Stimulated activated naive CD8-positive, alpha-beta T cell treated with anti-CD3 and anti-CD28 coated beads, Interleukin-15, amount 100 ng/mL, for 72 hours (primary cell): ENCODE data around the gene UNC5A.

Experiments
- ATAC-seq: fragments of 150-1000 bp; cut with Tn5 transposase; 2 replicates; pipeline ENCODE4 v1.10.0; 2021; ENCODE audit warnings: mild to moderate bottlenecking, moderate library complexity
- DNase-seq, 2 donors: peaks; one replicate each; pipeline ENCODE4 v3.0.0; 2021 to 2022
- H3K27ac Mint-ChIP-seq, 2 donors: one replicate each; pipeline ENCODE4 v1.8.0; 2022; ENCODE audit warnings: mild to moderate bottlenecking in 2 of 2, mixed read lengths in 2 of 2, moderate library complexity in 2 of 2
- H3K27me3 Mint-ChIP-seq: one replicate; pipeline ENCODE4 v1.8.0; 2022; ENCODE audit warnings: mixed read lengths
- H3K4me1 Mint-ChIP-seq: one replicate; pipeline ENCODE4 v1.8.0; 2022; ENCODE audit warnings: mild to moderate bottlenecking, mixed read lengths
- H3K4me3 Mint-ChIP-seq, 2 donors: one replicate each; pipeline ENCODE4 v1.8.0; 2022; ENCODE audit warnings: mild to moderate bottlenecking in 2 of 2, mixed read lengths in 2 of 2, moderate library complexity in 1 of 2
- H3K9me3 Mint-ChIP-seq, 2 donors: one replicate each; pipeline ENCODE4 v1.8.0; 2022; ENCODE audit warnings: mixed read lengths in 2 of 2

Gene UNC5A

DNA sequence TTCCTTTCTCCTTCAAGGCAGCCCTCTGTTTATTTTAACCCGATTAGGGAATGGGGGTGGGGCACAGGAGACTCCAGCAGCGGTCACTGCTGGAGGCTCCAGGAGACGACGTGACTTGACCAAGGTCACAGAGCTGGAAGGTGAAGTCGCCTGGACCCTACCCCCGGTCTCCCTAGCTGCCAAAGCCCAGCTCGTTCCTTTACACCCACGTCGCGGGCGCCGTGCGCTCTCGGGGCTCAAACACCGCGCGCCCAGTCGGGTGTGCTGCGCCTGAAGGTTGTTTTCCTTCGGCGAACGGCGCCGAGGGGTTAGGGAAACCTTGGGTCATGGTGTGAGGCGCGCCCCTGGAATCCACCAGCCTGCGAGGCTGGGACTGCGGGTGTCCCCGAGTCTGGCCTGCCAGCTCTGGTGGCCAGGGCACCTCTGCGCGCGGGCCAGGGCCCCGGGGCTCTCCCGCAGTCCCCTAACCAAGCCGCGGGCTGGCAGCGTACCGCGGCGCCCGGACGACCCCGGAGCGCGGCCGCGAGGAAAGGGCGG is 747 bp upstream of the UNC5A start:
- Mint-ChIP-seq H3K27me3 (peaks cover 84% of the 10 kb centered on the region), H3K4me1 (peaks cover 25% of the 10 kb centered on the region), H3K4me3 (peak overlapping the region; percentile 40 to 44), H3K27ac (no peak overlapping the region), H3K9me3 (no peaks in the 10 kb centered on the region)
- ATAC-seq (peak; percentile 30), DNase-seq (no peak)

DNA sequence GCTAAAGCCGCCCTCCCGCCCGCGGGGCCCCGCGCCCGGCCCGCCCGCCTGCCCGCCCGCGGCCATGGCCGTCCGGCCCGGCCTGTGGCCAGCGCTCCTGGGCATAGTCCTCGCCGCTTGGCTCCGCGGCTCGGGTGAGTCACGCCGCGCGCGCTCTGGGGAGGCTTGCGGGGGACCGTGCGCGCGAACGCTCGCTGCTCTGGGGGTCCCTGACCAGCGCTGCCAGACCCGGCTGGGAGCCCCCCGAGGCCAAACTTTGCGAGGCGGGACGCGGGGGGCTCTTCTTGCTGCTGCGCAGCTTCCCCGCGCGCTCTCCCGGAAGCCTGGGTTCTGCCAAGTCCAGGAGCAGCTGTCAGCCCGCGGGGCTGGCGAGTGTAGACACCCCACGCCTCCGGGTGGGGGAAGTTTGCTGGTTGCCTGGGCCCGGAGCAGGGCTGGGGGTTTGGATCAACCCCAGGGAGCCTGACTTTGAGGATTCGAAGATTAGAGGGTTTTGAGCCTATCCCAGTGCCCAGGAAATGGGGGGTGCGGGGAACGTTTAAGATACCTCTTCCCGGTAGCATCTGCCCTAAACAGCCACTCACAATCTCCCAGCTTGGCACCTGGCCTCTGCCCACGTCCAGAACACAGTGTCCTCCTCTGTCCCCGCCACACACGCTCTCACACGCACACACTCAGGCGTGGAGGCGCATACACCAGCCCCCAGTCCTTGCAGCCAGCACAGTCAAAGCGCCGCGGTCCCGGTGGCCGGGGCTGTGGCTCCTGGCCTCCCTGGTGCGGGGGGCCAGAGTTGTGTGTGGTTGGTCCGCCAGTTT is 535 bp downstream of the UNC5A start:
- DNase-seq (no peak), ATAC-seq (peak; percentile 16)
- H3K9me3 Mint-ChIP-seq: no peaks in the 10 kb centered on the region
- peaks cover 91% of the 10 kb centered on the region for H3K27me3 Mint-ChIP-seq
- peak overlapping the region; percentile 68 to 77 for H3K4me3 Mint-ChIP-seq
- H3K4me1 Mint-ChIP-seq: peaks cover 25% of the 10 kb centered on the region
- H3K27ac Mint-ChIP-seq: no peak overlapping the region

DNA sequence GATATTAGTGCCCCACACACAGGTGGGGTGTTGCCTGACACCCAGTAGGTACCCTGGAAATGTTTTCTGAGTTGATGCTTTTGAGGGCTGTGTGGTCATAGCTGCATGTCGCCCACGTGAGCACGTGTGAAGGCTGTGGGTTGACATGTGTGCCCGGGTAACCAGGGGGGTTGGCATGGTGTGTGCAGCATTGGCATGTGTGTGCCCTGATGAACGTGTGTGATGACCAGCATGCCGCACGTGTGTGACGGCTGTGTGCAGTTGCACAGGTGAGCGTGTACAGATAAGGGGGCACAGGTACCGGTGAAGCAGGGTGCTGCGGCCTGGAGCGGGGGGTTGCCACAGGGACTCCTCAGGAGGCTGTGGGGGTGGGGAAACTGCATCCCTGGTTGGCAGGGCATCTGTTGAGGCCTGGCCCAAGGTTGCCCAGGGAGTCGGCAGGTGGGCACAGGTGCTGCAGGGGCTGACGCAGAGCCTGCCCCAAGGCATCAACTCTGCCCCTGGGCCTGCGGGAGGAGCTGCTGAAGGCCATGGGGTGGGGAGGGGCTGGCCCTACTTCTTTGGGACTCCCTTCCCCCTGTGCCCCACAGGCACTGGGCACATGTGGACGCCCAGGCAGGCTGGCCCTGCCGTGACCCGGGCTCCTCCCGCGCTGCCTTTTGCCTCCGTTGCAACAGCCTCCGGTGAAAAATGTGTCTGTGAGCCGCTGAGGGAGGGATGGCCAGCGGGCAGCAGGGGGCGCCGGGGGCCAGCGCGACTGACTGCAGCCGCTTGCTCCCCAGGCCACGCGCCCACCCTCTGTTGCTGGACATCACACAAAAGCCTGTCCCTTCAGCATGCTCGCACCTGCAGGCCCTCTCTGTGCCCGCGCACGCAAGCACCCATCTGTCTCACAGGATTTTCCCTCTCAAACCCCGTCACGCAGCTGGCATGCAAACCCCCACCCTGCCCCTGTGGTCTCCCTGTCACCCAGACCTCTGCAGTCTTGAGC is 2.2 kb downstream of the UNC5A start:
- Mint-ChIP-seq H3K27me3 (peaks cover 89% of the 10 kb centered on the region), H3K9me3 (no peaks in the 10 kb centered on the region), H3K4me3 (peak overlapping the region in 1 of 2 donors; percentile 3), H3K4me1 (peaks cover 33% of the 10 kb centered on the region), H3K27ac (no peak overlapping the region)
- peak in 1 of 2 donors; percentile 32 for DNase-seq
- peak; percentile 9 for ATAC-seq

DNA sequence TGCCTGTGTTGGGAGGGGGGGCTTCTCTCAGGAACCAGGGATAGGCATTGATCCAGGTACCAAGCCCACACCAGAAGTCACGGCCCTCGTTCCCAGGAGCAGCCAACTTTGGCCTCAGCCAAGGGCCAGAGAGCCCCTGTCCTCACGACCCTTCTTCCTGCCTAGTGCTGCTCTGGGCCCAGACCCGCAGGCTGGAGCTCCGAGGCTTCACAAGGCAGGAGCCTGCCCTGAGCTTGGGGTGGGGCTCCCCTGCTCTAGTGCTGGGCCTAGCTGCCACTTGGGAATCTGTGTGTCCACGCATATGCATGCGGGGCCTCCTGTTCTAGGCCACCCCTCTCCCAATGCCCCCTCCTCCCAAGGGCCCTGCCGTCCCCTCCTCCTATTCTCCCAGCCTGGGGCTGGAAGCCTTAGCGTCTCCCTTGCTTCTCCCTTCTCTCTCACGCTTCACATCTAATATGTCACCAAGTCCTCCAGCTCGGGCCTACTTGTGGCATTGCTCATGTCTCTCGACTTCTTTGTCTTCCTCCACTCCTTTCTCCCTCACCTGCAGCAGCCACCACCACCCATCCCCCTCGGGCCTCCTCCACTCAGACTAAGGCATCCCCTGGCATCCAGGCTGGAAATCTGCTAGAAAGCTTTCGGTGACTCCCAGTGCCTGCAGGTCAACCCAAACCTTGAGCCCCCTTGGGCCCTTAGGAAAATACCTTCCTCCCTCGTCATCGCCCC is 3.4 kb downstream of the UNC5A start:
- peaks cover 85% of the 10 kb centered on the region for H3K27me3 Mint-ChIP-seq
- peaks cover 41% of the 10 kb centered on the region for H3K4me1 Mint-ChIP-seq
- DNase-seq: no peak
- no peak for ATAC-seq
- H3K27ac Mint-ChIP-seq: no peak overlapping the region
- H3K9me3 Mint-ChIP-seq: no peaks in the 10 kb centered on the region
- no peak overlapping the region for H3K4me3 Mint-ChIP-seq

DNA sequence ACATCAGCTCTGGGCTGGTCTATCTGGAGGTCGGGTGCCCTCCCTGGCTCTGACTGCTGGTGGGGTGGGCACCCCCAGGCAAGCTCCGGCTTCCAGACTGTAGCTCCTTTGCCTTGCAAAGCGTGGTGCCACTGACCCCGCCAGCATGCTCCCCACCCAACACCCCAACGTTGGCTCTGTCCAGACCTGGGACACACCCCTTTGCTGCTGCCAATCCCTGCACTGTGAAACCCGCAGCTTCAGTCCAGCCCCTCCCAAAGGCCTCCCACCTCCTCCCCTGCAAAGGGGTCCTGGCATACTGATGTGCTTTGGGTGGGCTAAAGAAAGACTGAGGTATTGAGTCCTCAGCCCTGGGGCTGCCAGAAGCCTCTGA is 3.9 kb downstream of the UNC5A start:
- DNase-seq: no peak
- H3K27me3 Mint-ChIP-seq: peaks cover 85% of the 10 kb centered on the region
- H3K4me3 Mint-ChIP-seq: no peak overlapping the region
- no peak for ATAC-seq
- H3K27ac Mint-ChIP-seq: no peak overlapping the region
- H3K4me1 Mint-ChIP-seq: peaks cover 41% of the 10 kb centered on the region
- H3K9me3 Mint-ChIP-seq: no peaks in the 10 kb centered on the region

DNA sequence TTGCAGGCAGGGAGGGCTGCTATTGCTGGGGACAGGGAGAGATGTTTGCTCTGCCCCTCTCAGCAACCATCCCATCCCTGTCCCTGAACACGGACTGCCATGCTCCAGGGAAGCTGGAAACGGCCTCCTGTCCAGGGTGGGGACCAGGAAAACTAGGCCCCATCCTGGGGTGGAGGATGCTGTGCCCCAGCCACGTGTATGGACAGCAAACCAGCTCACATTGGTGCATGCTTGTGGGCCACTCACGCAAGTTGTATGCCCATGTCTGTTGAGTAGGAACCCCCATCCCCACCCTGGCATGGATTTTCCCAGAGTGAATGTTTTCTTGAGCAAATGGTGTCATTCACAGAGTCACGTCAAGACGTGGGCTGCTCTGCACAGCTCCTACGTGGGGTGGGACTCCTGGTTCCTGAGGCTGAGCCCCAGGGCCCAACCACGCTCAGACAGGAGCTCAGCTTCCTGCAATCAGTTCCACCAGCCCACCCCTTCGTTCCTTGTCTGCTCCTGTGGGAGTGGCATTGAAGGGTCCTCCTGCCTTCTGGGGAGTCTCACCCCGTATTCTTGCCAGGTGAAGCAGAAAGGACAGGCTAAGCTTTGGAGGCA is 4.6 kb downstream of the UNC5A start:
- Mint-ChIP-seq H3K27me3 (peaks cover 86% of the 10 kb centered on the region), H3K4me3 (no peak overlapping the region), H3K27ac (no peak overlapping the region), H3K4me1 (peaks cover 39% of the 10 kb centered on the region), H3K9me3 (no peaks in the 10 kb centered on the region)
- DNase-seq (no peak), ATAC-seq (no peak)

DNA sequence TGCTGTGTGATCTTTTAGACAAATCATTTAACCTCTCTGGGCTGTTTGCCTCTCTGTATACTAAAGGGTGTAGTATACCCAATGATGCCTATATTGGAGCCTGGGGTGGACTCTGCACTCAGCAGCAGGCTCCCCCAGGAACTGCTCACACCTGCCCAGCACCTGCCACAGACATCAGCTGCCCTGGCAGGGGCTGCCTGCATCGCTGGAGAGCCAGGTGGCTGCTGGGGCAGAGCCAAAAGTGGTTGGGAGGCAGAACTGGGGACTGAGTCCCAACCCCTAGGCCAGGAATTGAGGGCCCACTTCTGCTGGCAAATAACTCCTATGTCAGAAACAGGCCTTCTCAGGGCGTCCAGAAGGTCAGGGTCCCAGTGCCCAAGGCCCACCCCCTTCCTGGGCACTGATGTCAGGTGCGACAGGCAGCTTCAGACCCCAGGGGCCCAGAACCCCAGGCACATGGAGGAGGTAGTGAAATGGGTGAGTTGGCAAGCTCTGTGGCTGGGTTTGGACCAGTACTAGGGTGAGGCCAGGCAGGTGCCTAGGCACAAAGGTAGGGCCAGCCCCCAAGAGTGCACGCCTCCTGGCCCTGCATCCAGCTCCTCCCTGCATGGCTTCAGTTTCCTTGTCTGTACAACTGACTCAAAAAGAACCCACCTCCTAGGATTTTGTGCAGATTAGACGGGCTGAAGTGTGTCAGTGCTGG is 5.8 kb downstream of the UNC5A start:
- H3K4me3 Mint-ChIP-seq: peak overlapping the region; percentile 60 to 65
- H3K27ac Mint-ChIP-seq: no peak overlapping the region
- no peak for DNase-seq
- ATAC-seq: no peak
- H3K9me3 Mint-ChIP-seq: no peaks in the 10 kb centered on the region
- peaks cover 93% of the 10 kb centered on the region for H3K27me3 Mint-ChIP-seq
- peaks cover 35% of the 10 kb centered on the region for H3K4me1 Mint-ChIP-seq

DNA sequence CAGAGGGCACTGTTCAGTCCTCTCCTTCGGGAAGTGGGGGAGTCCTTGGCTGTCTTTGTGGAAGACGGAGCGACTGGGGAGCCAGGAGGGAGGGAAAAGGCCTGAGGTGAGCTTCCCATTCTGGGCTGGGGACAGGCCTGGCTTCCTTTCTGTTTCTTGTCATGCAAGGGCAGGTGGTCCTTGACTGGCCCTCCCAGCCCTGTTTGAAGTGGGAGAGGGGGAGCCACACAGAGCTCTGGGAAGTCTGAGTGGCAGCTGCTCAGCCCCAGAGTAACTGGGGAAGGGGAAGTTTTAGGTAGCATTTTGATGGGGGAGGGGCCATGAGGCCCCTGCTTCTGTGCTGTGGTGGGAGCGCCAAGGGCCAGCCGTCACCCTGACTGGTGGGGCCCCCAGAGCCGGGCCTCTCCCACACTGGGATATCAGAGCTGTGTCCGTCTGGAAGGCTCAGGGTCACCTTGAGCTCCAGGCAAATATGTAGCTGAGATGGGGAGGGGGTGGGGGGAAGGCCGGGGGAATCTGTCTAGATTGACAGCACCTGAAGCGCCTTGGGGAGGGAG is 6.5 kb downstream of the UNC5A start:
- Mint-ChIP-seq H3K4me3 (peak overlapping the region; percentile 60 to 65), H3K9me3 (no peaks in the 10 kb centered on the region), H3K4me1 (peaks cover 30% of the 10 kb centered on the region), H3K27me3 (peaks cover 90% of the 10 kb centered on the region), H3K27ac (no peak overlapping the region)
- DNase-seq (no peak), ATAC-seq (no peak)

DNA sequence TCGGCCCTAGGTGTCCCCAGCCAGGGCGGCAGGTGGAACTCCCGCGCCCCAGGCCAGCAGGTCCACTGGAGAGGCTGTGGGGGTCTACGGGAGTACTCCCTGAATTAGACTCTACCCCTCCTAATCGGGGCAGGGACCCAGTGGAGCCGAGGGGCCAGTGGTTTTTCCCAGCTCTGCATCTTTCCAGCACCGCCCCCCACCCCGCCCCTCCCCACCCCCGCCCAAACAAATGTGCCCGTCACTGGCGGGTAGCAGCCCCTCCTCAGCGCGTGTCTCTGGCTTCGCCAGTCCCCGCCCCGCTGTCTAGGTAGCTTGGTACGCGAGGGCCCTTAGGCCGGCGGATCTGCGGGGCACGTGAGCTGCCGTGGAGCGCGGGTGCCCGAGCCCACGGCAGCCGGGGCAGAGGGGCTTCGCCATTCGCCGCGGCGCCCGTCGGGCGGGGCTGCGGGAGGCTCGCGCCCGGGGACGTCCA is 7.0 kb downstream of the UNC5A start:
- H3K9me3 Mint-ChIP-seq: no peaks in the 10 kb centered on the region
- DNase-seq (no peak), ATAC-seq (no peak)
- H3K27ac Mint-ChIP-seq: no peak overlapping the region
- peak overlapping the region in 1 of 2 donors; percentile 65 for H3K4me3 Mint-ChIP-seq
- peaks cover 30% of the 10 kb centered on the region for H3K4me1 Mint-ChIP-seq
- H3K27me3 Mint-ChIP-seq: peaks cover 90% of the 10 kb centered on the region

DNA sequence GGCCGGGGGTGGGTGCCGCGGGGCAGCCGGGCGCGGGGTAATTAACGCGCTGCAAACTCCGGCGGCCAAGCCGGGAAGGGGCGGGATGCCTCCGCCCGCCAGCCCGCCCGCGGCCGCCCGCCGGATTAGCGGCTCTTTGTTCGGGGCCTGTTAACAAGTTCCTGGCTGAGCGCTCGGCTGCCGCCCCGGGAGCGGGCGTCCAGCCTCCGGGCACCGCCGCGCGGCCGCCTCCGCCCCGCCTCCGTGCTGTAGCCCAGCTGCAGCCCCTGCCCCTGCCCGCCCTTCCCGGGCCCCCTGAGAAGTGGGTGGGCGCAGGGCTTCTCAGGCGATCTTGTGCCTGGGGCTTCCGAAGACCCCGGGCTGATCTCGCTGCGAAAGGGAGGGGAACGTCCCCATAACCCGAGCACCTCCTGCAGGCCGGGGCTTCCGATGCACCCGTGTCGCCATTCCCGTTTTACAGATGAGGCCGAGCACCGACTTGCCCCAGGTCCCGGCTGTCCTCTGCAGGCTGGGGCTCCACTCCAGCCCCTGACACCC is 7.5 kb downstream of the UNC5A start:
- peak overlapping the region in 1 of 2 donors; percentile 43 for H3K27ac Mint-ChIP-seq
- H3K4me3 Mint-ChIP-seq: peak overlapping the region; percentile 72 to 76
- peaks cover 90% of the 10 kb centered on the region for H3K27me3 Mint-ChIP-seq
- peaks cover 28% of the 10 kb centered on the region for H3K4me1 Mint-ChIP-seq
- H3K9me3 Mint-ChIP-seq: no peaks in the 10 kb centered on the region
- ATAC-seq: peak; percentile 43
- peak in 1 of 2 donors; percentile 43 for DNase-seq

DNA sequence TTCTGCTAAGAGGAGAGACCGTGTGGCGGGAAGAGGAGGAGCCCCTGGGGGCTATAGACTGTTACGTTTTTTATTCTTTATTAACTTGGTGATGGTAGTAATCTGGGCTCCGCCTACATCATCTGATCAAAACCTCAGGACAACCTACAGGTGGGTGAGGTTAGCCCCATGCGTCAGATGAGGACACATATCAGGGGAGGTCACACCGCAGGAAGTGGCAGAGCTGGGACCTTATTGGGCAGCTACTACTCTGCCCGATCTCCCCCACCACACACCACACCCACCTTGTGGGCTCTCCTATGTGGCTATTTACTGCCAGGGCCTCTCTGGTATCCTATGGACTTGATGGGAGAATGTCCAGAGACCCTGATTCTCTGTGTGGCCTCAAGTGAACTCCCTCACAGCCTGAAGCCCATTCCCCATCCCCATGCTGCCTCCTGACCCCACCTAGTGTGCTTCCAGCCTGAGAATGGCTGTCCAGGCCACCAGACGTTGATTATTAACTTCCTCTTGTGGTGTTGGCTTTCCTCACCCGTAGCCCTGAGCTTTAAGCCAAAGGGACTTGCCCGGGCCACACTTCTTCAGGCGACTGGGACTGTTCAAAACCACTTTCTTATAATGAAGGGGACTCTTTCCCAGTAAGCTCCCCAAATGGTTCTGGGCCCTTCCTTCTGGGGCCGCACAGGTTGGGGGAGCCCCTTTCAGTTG is 8.2 kb downstream of the UNC5A start:
- Mint-ChIP-seq H3K4me1 (peaks cover 24% of the 10 kb centered on the region), H3K4me3 (peak overlapping the region; percentile 72 to 76), H3K27me3 (peaks cover 90% of the 10 kb centered on the region), H3K9me3 (no peaks in the 10 kb centered on the region), H3K27ac (peak overlapping the region; percentile 43 to 54)
- DNase-seq (peak; percentile 37 to 79), ATAC-seq (peak; percentile 93)

DNA sequence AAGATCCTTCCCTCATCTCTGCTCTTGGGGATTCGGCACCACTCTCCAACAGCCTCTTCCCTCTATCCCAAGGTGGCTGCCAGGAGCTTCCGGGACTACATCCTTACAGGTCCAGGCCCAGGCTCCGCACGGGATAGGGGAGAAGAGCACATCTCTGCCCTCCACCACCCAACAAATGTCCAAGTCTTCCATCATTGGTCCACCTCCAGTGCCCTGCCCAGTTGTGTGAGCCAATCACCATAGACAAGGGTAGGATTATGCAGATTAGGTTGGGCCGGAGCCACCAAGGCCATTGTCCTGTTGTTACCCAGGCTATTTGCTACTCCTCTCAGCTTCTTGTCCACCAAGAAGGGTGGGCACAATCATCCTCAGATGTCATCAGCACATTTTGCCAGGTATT is 9.1 kb downstream of the UNC5A start:
- ATAC-seq (no peak), DNase-seq (no peak)
- Mint-ChIP-seq H3K9me3 (no peaks in the 10 kb centered on the region), H3K4me3 (no peak overlapping the region), H3K4me1 (peaks cover 24% of the 10 kb centered on the region), H3K27ac (no peak overlapping the region), H3K27me3 (peaks cover 86% of the 10 kb centered on the region)

DNA sequence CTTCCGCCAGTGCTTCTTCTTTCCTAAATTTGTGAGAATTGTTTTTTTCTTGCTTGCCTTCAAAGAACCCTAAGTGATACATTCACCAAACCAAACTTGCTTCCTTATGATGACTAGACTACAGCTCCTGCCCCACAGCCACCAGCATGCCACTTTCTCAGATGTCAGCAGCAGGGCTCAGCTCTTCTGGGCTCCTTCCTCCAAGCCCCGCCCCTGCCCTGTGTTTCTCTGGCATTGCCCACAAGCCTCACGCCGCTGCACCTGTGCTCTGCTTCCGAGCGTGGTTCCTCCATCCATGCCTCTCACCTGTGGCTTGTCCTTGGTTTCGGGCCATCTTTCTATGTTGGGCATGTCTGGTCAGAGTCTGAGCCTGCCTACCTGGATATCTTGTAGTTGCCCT is 10.6 kb downstream of the UNC5A start:
- no peak overlapping the region for H3K27ac Mint-ChIP-seq
- H3K4me3 Mint-ChIP-seq: no peak overlapping the region
- no peaks in the 10 kb centered on the region for H3K9me3 Mint-ChIP-seq
- H3K4me1 Mint-ChIP-seq: peaks cover 24% of the 10 kb centered on the region
- ATAC-seq (no peak), DNase-seq (no peak)
- peaks cover 80% of the 10 kb centered on the region for H3K27me3 Mint-ChIP-seq
